Esophagus muscularis mucosa (tissue), 4 donors: ENCODE results near the gene CSRP3. TPM values are rescaled to one million over a fixed set of nuclear protein-coding genes. Genes with fewer than 3 reads are reported as not detected.

Experiments used
- DNase-seq: peaks from one replicate; pipeline ENCODE4 v3.0.0-alpha.2; 2017; ENCODE audit errors: extremely low spot score
- H3K27ac ChIP-seq, 4 donors: fragments of 200-600 bp; sonication (generic); replicated peaks in 1 of 4; 1 replicate in 3 of 4; 2 replicates in 1 of 4; pipeline ENCODE4 v1.5.1; 2016 to 2019; ENCODE audit warnings: mild to moderate bottlenecking in 1 of 4
- H3K27me3 ChIP-seq, 4 donors: fragments of 200-600 bp; sonication (generic); one replicate each; pipeline versions ENCODE4 v1.5.1 to v1.6.0; 2016 to 2019
- H3K36me3 ChIP-seq, 4 donors: fragments of 200-600 bp; sonication (generic); one replicate each; pipeline ENCODE4 v1.5.1; 2016 to 2019
- H3K4me1 ChIP-seq, 4 donors: fragments of 200-600 bp; sonication (generic); one replicate each; pipeline ENCODE4 v1.5.1; 2016 to 2019
- H3K4me3 ChIP-seq, 4 donors: fragments of 200-600 bp; sonication (generic); 1 replicate in 2 of 4; 2 replicates in 2 of 4; pipeline ENCODE4 v1.5.1; 2016 to 2019; ENCODE audit warnings: mild to moderate bottlenecking in 4 of 4, moderate library complexity in 1 of 4
- H3K9me3 ChIP-seq, 4 donors: fragments of 200-600 bp; sonication (generic); 1 replicate in 3 of 4; 2 replicates in 1 of 4; pipeline ENCODE4 v1.5.1; 2016 to 2019
- EP300 ChIP-seq: sonication (generic); formaldehyde crosslinking; IDR thresholded peaks from one replicate; pipeline ENCODE4 v1.6.1; 2017; ENCODE audit warnings: antibody characterized with exemption
- POLR2A ChIP-seq: fragments of 450-650 bp; IDR thresholded peaks from one replicate; pipeline ENCODE4 v1.6.1; 2017; ENCODE audit warnings: antibody characterized with exemption, moderate library complexity, mild to moderate bottlenecking, low read depth
- POLR2AphosphoS5 ChIP-seq, 2 donors: sonication (generic); formaldehyde crosslinking; IDR thresholded peaks; one replicate each; pipeline ENCODE4 v1.6.1; 2017; ENCODE audit warnings: antibody characterized with exemption in 2 of 2
- WGBS: methylation state at CpG from one replicate; pipeline ENCODE4 v1.1.5; 2018; 5-methylcytosine and 5-hydroxymethylcytosine counted together
- intact Hi-C: fragments of 100-400 bp; cut with DNase I; formaldehyde crosslinking; loops from one replicate; pipeline ENCODE4 v1.15.1; 2023
- total RNA-seq, 4 donors: library from RNA; depleted of rRNA; stranded (reverse); fragments of >200 nt; gene quantifications; one replicate each; pipeline versions ENCODE4 v1.1.0 to v1.2.1, GENCODE V29; 2016
- TF ChIP-seq, protein P1 (sequence below), 3 experiments: fragments of 200-600 bp in 2 of 3; fragments of 450-650 bp in 1 of 3; sonication (generic) in 2 of 3; IDR thresholded peaks; one replicate each; pipeline ENCODE4 v1.5.1; 2017 to 2019; ENCODE audit warnings: antibody characterized with exemption in 3 of 3, mild to moderate bottlenecking in 2 of 3, moderate library complexity in 1 of 3

CSRP3 gene
- total RNA-seq, 4 donors from 2014 or later: not detected

GRCh38 chr11:19228968-19229367, 27.2 kb upstream of the CSRP3 start:
- DNase-seq: no peak
- no peaks in the 10 kb centered on the region for H3K27me3 ChIP-seq
- 84% methylated on average over 3 of the region's 3 CpGs for WGBS
- no peak overlapping the region for H3K4me3 ChIP-seq
- TF ChIP-seq, protein P1, sequence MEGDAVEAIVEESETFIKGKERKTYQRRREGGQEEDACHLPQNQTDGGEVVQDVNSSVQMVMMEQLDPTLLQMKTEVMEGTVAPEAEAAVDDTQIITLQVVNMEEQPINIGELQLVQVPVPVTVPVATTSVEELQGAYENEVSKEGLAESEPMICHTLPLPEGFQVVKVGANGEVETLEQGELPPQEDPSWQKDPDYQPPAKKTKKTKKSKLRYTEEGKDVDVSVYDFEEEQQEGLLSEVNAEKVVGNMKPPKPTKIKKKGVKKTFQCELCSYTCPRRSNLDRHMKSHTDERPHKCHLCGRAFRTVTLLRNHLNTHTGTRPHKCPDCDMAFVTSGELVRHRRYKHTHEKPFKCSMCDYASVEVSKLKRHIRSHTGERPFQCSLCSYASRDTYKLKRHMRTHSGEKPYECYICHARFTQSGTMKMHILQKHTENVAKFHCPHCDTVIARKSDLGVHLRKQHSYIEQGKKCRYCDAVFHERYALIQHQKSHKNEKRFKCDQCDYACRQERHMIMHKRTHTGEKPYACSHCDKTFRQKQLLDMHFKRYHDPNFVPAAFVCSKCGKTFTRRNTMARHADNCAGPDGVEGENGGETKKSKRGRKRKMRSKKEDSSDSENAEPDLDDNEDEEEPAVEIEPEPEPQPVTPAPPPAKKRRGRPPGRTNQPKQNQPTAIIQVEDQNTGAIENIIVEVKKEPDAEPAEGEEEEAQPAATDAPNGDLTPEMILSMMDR (IDR thresholded peaks at IDR 0.05): no peak
- TF ChIP-seq EP300 (no peak), POLR2AphosphoS5 (IDR thresholded peaks at IDR 0.05) (no peak), POLR2A (no peak)
- H3K9me3 ChIP-seq: no peaks in the 10 kb centered on the region
- H3K27ac ChIP-seq: no peak overlapping the region
- H3K36me3 ChIP-seq: no peaks in the 10 kb centered on the region
- intact Hi-C loops: no loop called here
- H3K4me1 ChIP-seq: no peaks in the 10 kb centered on the region

GRCh38 chr11:19226378-19227195, 24.8 kb upstream of the CSRP3 start:
- DNase-seq: no peak
- Histone ChIP-seq H3K4me1 (no peaks in the 10 kb centered on the region), H3K36me3 (no peaks in the 10 kb centered on the region), H3K4me3 (no peak overlapping the region), H3K27me3 (no peaks in the 10 kb centered on the region), H3K9me3 (peaks cover 0 to 5% (median 0%) of the 10 kb centered on the region in 4 donors), H3K27ac (no peak overlapping the region)
- TF ChIP-seq POLR2A (no peak), EP300 (no peak), POLR2AphosphoS5 (IDR thresholded peaks at IDR 0.05) (no peak)
- TF ChIP-seq, protein P1 (IDR thresholded peaks at IDR 0.05): no peak
- intact Hi-C loops: no loop called here
- WGBS: 94% methylated on average over 6 of the region's 6 CpGs

DNA sequence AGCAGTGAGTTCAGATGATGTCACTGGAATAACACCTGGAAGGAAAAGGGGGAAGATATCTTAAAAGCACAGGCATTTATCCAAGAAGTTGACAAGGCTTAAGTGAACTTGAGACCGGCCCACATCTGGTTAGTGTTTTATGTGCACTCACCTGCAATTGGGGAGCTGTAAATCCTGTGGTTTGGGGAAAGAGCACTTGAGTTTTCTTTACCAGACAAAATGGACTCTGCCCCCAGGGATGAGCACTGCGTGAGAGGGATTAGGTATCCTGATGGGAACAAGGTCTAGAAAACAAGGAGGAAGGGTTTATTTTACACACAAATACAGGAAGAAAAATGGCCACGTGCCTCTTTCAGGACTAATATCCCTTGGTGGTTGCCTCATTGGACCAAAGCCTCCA, 23.8 kb upstream of the CSRP3 start:
- no peak overlapping the region for H3K4me3 ChIP-seq
- H3K27ac ChIP-seq: no peak overlapping the region
- no peak for TF ChIP-seq POLR2AphosphoS5 (IDR thresholded peaks at IDR 0.05)
- no peaks in the 10 kb centered on the region for H3K36me3 ChIP-seq
- H3K4me1 ChIP-seq: no peaks in the 10 kb centered on the region
- DNase-seq: no peak
- intact Hi-C loops: no loop called here
- H3K27me3 ChIP-seq: no peaks in the 10 kb centered on the region
- WGBS: 97% methylated on average over 3 of the region's 3 CpGs
- peaks cover 0 to 5% (median 0%) of the 10 kb centered on the region in 4 donors for H3K9me3 ChIP-seq

- Histone ChIP-seq H3K4me3 (no peak overlapping the region), H3K27me3 (no peaks in the 10 kb centered on the region), H3K36me3 (no peaks in the 10 kb centered on the region), H3K9me3 (peaks cover 0 to 5% (median 0%) of the 10 kb centered on the region in 4 donors), H3K27ac (no peak overlapping the region), H3K4me1 (no peaks in the 10 kb centered on the region)
- DNase-seq: no peak
- no peak for TF ChIP-seq POLR2A
- no peak for TF ChIP-seq POLR2AphosphoS5 (IDR thresholded peaks at IDR 0.05)
- TF ChIP-seq EP300: no peak
- TF ChIP-seq, protein P1 (IDR thresholded peaks at IDR 0.05): no peak
- intact Hi-C loops: no loop called here
- 92% methylated on average over 6 of the region's 6 CpGs for WGBS
Measured at GRCh38 chr11:19225123-19225522, 23.3 kb upstream of the CSRP3 start.

GRCh38 chr11:19220903-19221724, 19.3 kb upstream of the CSRP3 start:
- Histone ChIP-seq H3K36me3 (no peaks in the 10 kb centered on the region), H3K4me1 (no peaks in the 10 kb centered on the region), H3K9me3 (peaks cover 0 to 5% (median 0%) of the 10 kb centered on the region in 4 donors), H3K27ac (no peak overlapping the region), H3K27me3 (no peaks in the 10 kb centered on the region), H3K4me3 (no peak overlapping the region)
- TF ChIP-seq EP300 (no peak), POLR2A (no peak), POLR2AphosphoS5 (IDR thresholded peaks at IDR 0.05) (no peak)
- TF ChIP-seq, protein P1 (IDR thresholded peaks at IDR 0.05): no peak
- intact Hi-C loops: no loop called here
- WGBS: 51% methylated on average over 3 of the region's 3 CpGs
- peak; percentile 68 for DNase-seq
